CD14-positive monocyte (primary cell): ENCODE measurements around the gene HP. TPM values are rescaled to one million over a fixed set of nuclear protein-coding genes. Genes with fewer than 3 reads are reported as not detected.

Source experiments
- DNase-seq, 3 donors: peaks; one replicate each; pipeline ENCODE4 v3.0.0-alpha.2; 2011 to 2022
- H2AFZ ChIP-seq: 2 replicates; pipeline ENCODE4 v1.6.0; 2012; ENCODE audit warnings: mild to moderate bottlenecking, low read depth, low read length, inconsistent platforms; ENCODE audit not compliant: insufficient read depth, poor library complexity, severe bottlenecking
- H3K27ac ChIP-seq, 2 donors: 1 replicate in 1 of 2; 2 replicates in 1 of 2; pipeline ENCODE4 v1.5.1; 2012 to 2013; ENCODE audit warnings: low read length in 2 of 2, control low read depth in 1 of 2, inconsistent platforms in 1 of 2, low read depth in 1 of 2, mild to moderate bottlenecking in 1 of 2
- H3K27me3 ChIP-seq, 2 donors: one replicate each; pipeline versions ENCODE4 v1.6.0 to v1.6.1; 2011 to 2013; ENCODE audit warnings: low read length in 2 of 2; ENCODE audit not compliant: control insufficient read depth in 2 of 2, insufficient read depth in 2 of 2
- H3K36me3 ChIP-seq, 2 donors: replicated peaks in 1 of 2; 1 replicate in 1 of 2; 2 replicates in 1 of 2; pipeline versions ENCODE4 v1.5.1 to v1.6.1; 2012 to 2013; ENCODE audit warnings: low read length in 2 of 2, control low read depth in 1 of 2, inconsistent platforms in 1 of 2, mild to moderate bottlenecking in 1 of 2; ENCODE audit not compliant: insufficient read depth in 2 of 2, control insufficient read depth in 1 of 2
- H3K4me1 ChIP-seq, 2 donors: 1 replicate in 1 of 2; 2 replicates in 1 of 2; pipeline versions ENCODE4 v1.5.1 to v1.6.1; 2012 to 2013; ENCODE audit warnings: low read length in 2 of 2, control low read depth in 1 of 2, inconsistent platforms in 1 of 2, mild to moderate bottlenecking in 1 of 2, moderate library complexity in 1 of 2; ENCODE audit not compliant: insufficient read depth in 2 of 2, control insufficient read depth in 1 of 2
- H3K4me2 ChIP-seq: replicated peaks from 2 replicates; pipeline ENCODE3; 2012; ENCODE audit warnings: low read length, moderate library complexity, mild to moderate bottlenecking; ENCODE audit not compliant: poor library complexity, severe bottlenecking; ENCODE audit errors: extremely low read depth
- H3K4me3 ChIP-seq, 3 experiments: fragments of 200-600 bp in 1 of 3; sonication (generic) in 1 of 3; replicated peaks in 1 of 3; 1 replicate in 2 of 3; 2 replicates in 1 of 3; pipeline ENCODE4 v1.5.1; 2011 to 2013; ENCODE audit warnings: low read length in 3 of 3, mild to moderate bottlenecking in 3 of 3, control low read depth in 2 of 3, low read depth in 2 of 3, inconsistent platforms in 1 of 3, moderate library complexity in 1 of 3
- H3K79me2 ChIP-seq: 2 replicates; pipeline ENCODE4 v1.6.0; 2012; ENCODE audit warnings: mild to moderate bottlenecking, control low read depth, inconsistent platforms, low read length, moderate library complexity; ENCODE audit not compliant: insufficient read depth
- H3K9ac ChIP-seq: 2 replicates; pipeline ENCODE4 v1.6.0; 2017; ENCODE audit warnings: low read length, mild to moderate bottlenecking; ENCODE audit not compliant: insufficient read depth, poor library complexity, severe bottlenecking
- H3K9me3 ChIP-seq, 2 donors: replicated peaks in 1 of 2; 1 replicate in 1 of 2; 2 replicates in 1 of 2; pipeline versions ENCODE4 v1.5.1 to v1.6.1; 2012 to 2013; ENCODE audit warnings: low read length in 2 of 2, control low read depth in 1 of 2; ENCODE audit not compliant: control insufficient read depth in 1 of 2, insufficient read depth in 1 of 2
- H4K20me1 ChIP-seq: 2 replicates; pipeline ENCODE4 v1.6.0; 2012; ENCODE audit warnings: mild to moderate bottlenecking, low read length, control low read depth, moderate library complexity; ENCODE audit not compliant: insufficient read depth
- H3K27ac Mint-ChIP-seq, 7 donors: one replicate each; pipeline ENCODE4 v1.8.0; 2020; ENCODE audit warnings: mild to moderate bottlenecking in 7 of 7, mixed read lengths in 7 of 7, moderate library complexity in 6 of 7, inconsistent platforms in 2 of 7
- H3K27me3 Mint-ChIP-seq, 3 donors: one replicate each; pipeline ENCODE4 v1.8.0; 2021 to 2022; ENCODE audit warnings: low read depth in 3 of 3, mild to moderate bottlenecking in 3 of 3, mixed read lengths in 3 of 3, moderate library complexity in 3 of 3, inconsistent platforms in 1 of 3
- H3K36me3 Mint-ChIP-seq, 2 donors: one replicate each; pipeline ENCODE4 v1.8.0; 2020; ENCODE audit warnings: mixed read lengths in 2 of 2, inconsistent platforms in 1 of 2, mild to moderate bottlenecking in 1 of 2
- H3K4me1 Mint-ChIP-seq: one replicate; pipeline ENCODE4 v1.8.0; 2020; ENCODE audit warnings: mild to moderate bottlenecking, mixed read lengths
- H3K4me3 Mint-ChIP-seq, 2 donors: one replicate each; pipeline ENCODE4 v1.8.0; 2020; ENCODE audit warnings: mild to moderate bottlenecking in 2 of 2, mixed read lengths in 2 of 2, moderate library complexity in 1 of 2
- H3K9me3 Mint-ChIP-seq, 7 donors: one replicate each; pipeline ENCODE4 v1.8.0; 2020 to 2022; ENCODE audit warnings: mixed read lengths in 7 of 7, mild to moderate bottlenecking in 6 of 7, moderate library complexity in 6 of 7, inconsistent platforms in 2 of 7
- WGBS: methylation state at CpG from one replicate; pipeline ENCODE4 v1.1.5; 2013; ENCODE audit warnings: missing lambda C conversion rate; ENCODE audit not compliant: insufficient coverage; 5-methylcytosine and 5-hydroxymethylcytosine counted together
- intact Hi-C, 2 donors: fragments of 100-400 bp; cut with micrococcal nuclease; formaldehyde crosslinking; loops; one replicate each; pipeline versions ENCODE4 v1.15.0 to v1.15.1; 2023
- polyA plus RNA-seq, 3 donors: library from polyadenylated mRNA; depleted of rRNA in 1 of 3; unstranded in 2 of 3; stranded (reverse) in 1 of 3; fragments of 300-500 nt in 2 of 3; fragments of >200 nt in 1 of 3; fragmentation: Illumina TruSeq in 2 of 3; gene quantifications; 1 replicate in 2 of 3; 2 replicates in 1 of 3; pipeline ENCODE4 v1.2.3, GENCODE V29; 2012 to 2021
- TF ChIP-seq, protein P1 (sequence below): fragments of 200-600 bp; IDR thresholded peaks from one replicate; pipeline ENCODE4 v1.8.0; 2022; ENCODE audit warnings: antibody characterized with exemption, mild to moderate bottlenecking

HP gene
- polyA plus RNA-seq, 3 donors, result 9.3 to 59.4 (median 47.8) TPM

DNA sequence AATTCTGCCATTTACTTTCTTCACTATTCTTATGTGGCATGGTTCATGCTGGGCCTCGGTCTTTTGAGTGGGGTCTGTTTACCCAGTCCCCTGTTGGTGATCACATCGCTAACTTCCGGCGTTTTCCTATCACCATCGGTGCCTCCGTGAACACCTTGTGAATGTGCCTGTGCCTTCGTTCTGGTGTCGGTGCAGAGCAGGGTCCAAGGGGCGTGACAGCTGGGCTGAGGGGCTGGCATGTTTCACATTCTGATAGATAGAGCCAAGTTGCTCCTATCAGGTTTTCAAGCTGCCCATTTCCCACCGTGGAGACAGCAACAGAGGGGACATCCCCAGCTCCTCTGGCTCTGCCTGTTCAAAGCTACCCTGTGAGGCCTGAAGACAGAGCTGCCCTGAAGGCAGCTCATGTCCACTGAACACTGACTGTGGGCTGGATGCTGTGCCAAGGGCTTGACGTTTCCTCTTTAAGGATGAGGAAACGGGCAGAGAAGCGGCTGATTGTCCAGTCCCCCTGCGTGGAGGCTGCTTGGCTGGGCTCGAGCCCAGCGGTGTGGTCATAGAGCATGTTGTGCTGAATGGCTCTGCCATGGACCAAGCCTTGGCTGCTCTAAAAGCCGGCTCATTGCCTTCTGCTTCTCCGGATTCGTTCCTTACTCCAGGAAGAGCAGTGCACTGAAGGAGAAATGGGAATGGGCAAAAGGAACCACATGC, 28.7 kb upstream of the HP start:
- 93% methylated on average over 17 of the region's 19 CpGs for WGBS
- no peak overlapping the region for H3K4me2 ChIP-seq
- H3K27me3 ChIP-seq, result no peaks in the 10 kb centered on the region
- Mint-ChIP-seq H3K4me3 (no peak overlapping the region), H3K9me3 (peaks cover 0 to 3% (median 0%) of the 10 kb centered on the region in 7 donors), H3K27me3 (peaks cover 0 to 5% (median 0%) of the 10 kb centered on the region in 3 donors), H3K4me1 (peaks cover 9% of the 10 kb centered on the region), H3K27ac (peak overlapping the region in 1 of 7 donors; percentile 50), H3K36me3 (peaks cover 48 to 49% of the 10 kb centered on the region in 2 donors)
- H3K4me3 ChIP-seq, result no peak overlapping the region
- TF ChIP-seq, protein P1, sequence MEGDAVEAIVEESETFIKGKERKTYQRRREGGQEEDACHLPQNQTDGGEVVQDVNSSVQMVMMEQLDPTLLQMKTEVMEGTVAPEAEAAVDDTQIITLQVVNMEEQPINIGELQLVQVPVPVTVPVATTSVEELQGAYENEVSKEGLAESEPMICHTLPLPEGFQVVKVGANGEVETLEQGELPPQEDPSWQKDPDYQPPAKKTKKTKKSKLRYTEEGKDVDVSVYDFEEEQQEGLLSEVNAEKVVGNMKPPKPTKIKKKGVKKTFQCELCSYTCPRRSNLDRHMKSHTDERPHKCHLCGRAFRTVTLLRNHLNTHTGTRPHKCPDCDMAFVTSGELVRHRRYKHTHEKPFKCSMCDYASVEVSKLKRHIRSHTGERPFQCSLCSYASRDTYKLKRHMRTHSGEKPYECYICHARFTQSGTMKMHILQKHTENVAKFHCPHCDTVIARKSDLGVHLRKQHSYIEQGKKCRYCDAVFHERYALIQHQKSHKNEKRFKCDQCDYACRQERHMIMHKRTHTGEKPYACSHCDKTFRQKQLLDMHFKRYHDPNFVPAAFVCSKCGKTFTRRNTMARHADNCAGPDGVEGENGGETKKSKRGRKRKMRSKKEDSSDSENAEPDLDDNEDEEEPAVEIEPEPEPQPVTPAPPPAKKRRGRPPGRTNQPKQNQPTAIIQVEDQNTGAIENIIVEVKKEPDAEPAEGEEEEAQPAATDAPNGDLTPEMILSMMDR, result no peak
- no peaks in the 10 kb centered on the region for H4K20me1 ChIP-seq
- intact Hi-C loops, result no loop called here
- no peak overlapping the region for H3K27ac ChIP-seq
- peaks cover 6 to 9% of the 10 kb centered on the region in 2 donors for H3K4me1 ChIP-seq
- no peak overlapping the region for H2AFZ ChIP-seq
- H3K9me3 ChIP-seq, result no peaks in the 10 kb centered on the region
- peaks cover 35 to 55% of the 10 kb centered on the region in 2 donors for H3K36me3 ChIP-seq
- DNase-seq, result no peak
- H3K9ac ChIP-seq, result no peak overlapping the region
- H3K79me2 ChIP-seq, result no peaks in the 10 kb centered on the region

GRCh38 chr16:72027669-72028378, 26.5 kb upstream of the HP start:
- no peaks in the 10 kb centered on the region for H3K27me3 ChIP-seq
- H3K4me2 ChIP-seq, result no peak overlapping the region
- no peaks in the 10 kb centered on the region for H3K9me3 ChIP-seq
- peaks cover 21 to 33% of the 10 kb centered on the region in 2 donors for H3K36me3 ChIP-seq
- no peaks in the 10 kb centered on the region for H3K79me2 ChIP-seq
- H3K4me3 ChIP-seq, result no peak overlapping the region
- no peak overlapping the region for H2AFZ ChIP-seq
- H3K36me3 Mint-ChIP-seq, result peaks cover 29 to 33% of the 10 kb centered on the region in 2 donors
- H3K4me1 ChIP-seq, result peaks cover 6 to 9% of the 10 kb centered on the region in 2 donors
- H3K27ac ChIP-seq, result no peak overlapping the region
- H3K9ac ChIP-seq, result no peak overlapping the region
- H3K27ac Mint-ChIP-seq, result no peak overlapping the region
- no peak for DNase-seq
- peaks cover 9% of the 10 kb centered on the region for H3K4me1 Mint-ChIP-seq
- TF ChIP-seq, protein P1, result no peak
- no peaks in the 10 kb centered on the region for H4K20me1 ChIP-seq
- intact Hi-C loops, result no loop called here
- peaks cover 0 to 3% (median 0%) of the 10 kb centered on the region in 7 donors for H3K9me3 Mint-ChIP-seq
- no peak overlapping the region for H3K4me3 Mint-ChIP-seq
- 100% methylated on average over 3 of the region's 6 CpGs for WGBS
- H3K27me3 Mint-ChIP-seq, result peaks cover 0 to 5% (median 0%) of the 10 kb centered on the region in 3 donors
